ENCODE measurements around the gene RBPJ. TPM values are rescaled to one million over a fixed set of nuclear protein-coding genes. Genes with fewer than 3 reads are reported as not detected.

The RBPJ gene
- 27.0 and 28.6 TPM in 2 replicates for total RNA-seq

DNA sequence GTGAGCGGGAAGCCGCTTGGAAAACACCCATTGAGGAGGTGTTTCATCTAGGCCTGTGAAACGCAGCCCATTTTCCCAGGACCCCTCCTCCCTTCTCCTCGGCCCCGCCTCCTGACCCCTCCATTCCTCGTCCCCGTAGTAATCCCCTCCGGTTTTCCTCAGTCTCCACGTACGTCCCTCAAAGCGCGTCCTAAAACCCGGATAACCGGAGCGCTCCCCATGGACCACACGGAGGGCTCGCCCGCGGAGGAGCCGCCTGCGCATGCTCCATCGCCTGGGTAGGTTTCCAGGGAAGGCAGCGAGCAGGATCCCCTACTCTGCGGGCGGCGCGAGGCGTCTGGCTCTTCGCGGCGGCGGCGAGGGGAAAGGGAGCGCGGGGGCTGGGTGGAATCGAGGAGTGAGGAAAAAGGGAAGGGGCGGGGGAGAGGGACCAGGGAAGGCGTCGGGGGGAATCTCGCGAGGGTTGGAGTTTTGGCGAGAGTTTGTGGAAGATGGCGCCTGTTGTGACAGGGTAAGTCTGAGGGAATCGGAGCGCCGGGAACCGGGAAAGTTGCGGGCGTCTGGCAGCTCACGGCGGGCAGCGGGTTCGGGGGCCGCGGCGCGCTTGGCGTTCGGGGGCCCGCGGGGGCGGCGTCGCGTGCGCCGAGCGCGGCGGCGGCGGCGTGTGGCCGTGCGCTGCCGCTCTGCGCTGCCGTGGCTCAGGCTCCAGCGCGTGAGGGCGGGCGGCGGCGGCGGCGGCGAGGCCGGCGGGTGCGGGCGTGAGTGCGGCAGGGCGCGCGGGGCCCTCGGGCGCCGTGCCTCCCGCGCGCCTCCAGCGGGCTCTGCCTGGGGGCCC is at the start of gene RBPJ:
Gene RBPJ (plus strand): TSS at position 477 of the 835 bp plus-strand sequence. CDS start 15 bp downstream, at position 492.
- DNase-seq (ENCODE audit: extremely low read depth, low read depth, low spot score), result peak; percentile 78

- no peak for DNase-seq (ENCODE audit: extremely low read depth, low read depth, low spot score)
Observed at GRCh38 chr4:26271703-26272102, 49.1 kb upstream of the RBPJ start.

- DNase-seq (ENCODE audit: extremely low read depth, low read depth, low spot score), result no peak
Observed at GRCh38 chr4:26272654-26273615, 47.9 kb upstream of the RBPJ start.

GRCh38 chr4:26273616-26273980 is 47.2 kb upstream of the RBPJ start:
- DNase-seq (ENCODE audit: extremely low read depth, low read depth, low spot score), result no peak

DNA sequence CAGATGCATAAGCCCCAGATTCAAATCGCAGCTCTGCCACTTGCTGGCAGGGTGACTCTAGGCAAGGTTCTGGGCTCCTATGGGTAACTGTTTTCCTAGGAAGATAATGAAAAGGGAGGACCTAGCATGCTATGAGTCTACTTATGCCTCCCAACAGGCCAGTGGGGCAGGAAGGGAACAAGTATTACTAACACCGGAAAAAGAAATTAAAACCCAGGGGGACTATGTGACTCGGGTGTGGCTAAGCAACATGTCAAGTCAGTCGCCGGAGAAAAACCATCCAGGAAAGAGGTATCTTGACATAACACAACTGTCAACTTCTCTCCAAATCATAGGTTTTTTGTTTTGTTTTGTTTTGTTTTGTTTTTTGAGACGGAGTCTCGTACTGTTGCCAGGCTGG is 45.5 kb upstream of the RBPJ start:
- DNase-seq (ENCODE audit: extremely low read depth, low read depth, low spot score), result no peak

DNA sequence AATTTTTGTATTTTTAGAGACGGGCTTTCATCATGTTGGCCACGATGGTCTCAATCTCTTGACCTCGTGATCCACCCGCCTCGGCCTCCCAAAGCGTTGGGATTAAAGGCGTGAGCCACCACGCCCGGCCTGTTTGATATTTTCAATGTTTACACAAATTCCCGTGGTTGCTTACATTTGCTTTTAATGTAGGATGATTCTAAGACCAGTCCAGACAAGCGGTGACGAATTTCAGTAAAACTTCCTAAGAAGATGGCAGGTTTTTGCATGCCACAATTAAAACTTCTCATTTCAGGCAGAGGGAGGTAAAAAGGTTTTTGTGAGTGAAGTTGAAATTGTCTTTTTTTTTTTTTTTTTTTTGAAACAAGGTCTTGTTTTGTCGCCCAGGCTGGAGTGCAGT is 41.4 kb upstream of the RBPJ start:
- no peak for DNase-seq (ENCODE audit: extremely low read depth, low read depth, low spot score)

GRCh38 chr4:26281881-26282280 is 38.9 kb upstream of the RBPJ start:
- no peak for DNase-seq (ENCODE audit: extremely low read depth, low read depth, low spot score)

DNA sequence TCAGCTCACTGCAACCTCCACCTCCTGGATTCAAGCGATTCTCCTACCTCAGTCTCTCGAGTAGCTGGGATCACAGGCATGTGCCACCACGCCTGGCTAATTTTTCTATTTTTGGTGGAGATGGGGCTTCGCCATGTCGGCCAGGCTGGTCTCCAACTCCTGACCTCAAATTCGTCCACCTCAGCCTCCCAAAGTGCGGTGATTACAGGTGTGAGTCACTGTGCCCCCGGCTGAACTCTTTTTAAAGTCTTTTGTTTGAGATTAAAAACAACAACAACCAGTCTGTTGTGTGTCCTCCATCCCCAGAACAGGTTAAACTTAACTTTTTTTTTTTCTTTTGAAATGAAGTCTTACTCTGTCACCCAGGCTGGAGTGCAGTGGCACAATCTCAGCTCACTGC is 36.3 kb upstream of the RBPJ start:
- DNase-seq (ENCODE audit: extremely low read depth, low read depth, low spot score), result no peak

DNA sequence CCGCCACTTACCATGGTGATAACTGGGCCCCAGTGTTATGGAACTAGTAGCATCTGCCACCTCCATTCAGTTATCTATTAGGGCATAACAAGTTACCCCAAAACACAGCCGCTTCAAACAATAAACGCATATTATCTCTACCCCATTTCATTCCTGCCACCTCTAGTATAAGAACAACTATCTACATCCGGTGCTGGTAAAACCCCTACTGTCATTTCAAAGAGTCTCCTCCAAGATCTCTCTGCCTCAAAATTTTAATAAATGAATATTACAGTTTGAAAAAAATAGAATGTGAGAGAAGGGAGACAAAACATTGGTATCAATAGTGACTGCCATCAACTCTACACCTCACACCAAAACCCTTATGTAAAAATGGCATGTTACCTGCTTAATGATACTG is 35.5 kb upstream of the RBPJ start:
- DNase-seq (ENCODE audit: extremely low read depth, low read depth, low spot score), result no peak

DNA sequence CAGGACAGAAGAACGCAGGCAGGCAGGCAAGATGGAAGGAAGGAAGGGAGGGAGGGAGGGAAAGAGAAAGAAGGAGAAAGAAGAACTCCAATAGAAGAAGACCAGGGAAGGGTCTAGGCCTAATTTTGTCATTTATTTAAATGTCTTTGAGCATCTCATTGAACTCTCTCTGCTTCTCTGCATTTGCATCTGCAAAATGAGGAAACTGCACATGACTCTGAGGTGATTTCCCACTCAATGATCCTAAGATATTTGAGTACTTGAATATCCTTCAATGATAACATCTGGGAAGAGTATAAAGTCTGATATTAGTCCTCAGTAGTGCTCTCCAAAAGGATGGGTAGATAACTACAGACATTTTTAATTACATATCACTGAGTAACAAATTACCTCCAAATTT is 33.1 kb upstream of the RBPJ start:
- no peak for DNase-seq (ENCODE audit: extremely low read depth, low read depth, low spot score)

GRCh38 chr4:26288355-26288909 is 32.4 kb upstream of the RBPJ start:
- DNase-seq (ENCODE audit: extremely low read depth, low read depth, low spot score), result no peak

DNA sequence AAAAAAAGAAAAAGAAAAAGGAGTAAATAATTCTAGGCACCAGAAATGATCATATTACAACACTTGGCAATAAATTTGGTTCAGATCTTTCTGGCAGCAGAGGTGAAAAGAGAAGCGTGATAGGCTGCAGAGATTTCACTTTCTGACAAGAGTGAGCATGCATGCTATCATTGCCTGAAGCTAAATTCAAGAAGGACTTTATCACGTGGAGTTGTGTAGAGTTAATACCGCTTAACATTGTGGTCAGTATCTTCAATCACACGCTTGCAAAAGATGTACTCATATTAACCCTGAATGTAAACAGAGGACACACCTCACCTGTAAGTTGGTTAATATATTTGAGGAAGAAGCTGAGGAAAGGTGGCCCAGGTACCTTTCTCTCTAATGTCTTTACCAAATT is 31.4 kb upstream of the RBPJ start:
- no peak for DNase-seq (ENCODE audit: extremely low read depth, low read depth, low spot score)

GRCh38 chr4:26290321-26290720 is 30.5 kb upstream of the RBPJ start:
- DNase-seq (ENCODE audit: extremely low read depth, low read depth, low spot score), result no peak

- no peak for DNase-seq (ENCODE audit: extremely low read depth, low read depth, low spot score)
Observed at GRCh38 chr4:26294904-26295303, 25.9 kb upstream of the RBPJ start.

DNA sequence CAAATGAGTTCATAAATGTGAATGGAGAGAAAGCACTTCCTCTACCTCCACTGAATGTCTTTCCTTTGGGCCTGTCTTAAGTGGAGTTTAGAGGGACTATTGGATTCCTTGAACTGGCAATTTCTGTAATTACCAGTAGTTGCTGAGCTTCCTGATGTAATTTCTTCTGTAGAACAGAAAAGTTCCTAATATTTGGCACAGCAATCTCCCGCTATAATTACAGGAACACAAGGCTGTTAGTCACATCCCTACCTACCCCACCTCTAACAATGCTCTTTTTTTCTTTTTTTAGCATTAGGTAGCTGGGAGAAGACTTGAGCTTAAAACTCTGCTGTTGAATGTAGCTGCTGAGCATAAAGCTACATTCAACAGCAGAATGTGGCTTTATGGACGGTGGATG is 24.8 kb upstream of the RBPJ start:
- no peak for DNase-seq (ENCODE audit: extremely low read depth, low read depth, low spot score)

GRCh38 chr4:26296514-26296913 is 24.3 kb upstream of the RBPJ start:
- no peak for DNase-seq (ENCODE audit: extremely low read depth, low read depth, low spot score)

GRCh38 chr4:26297219-26297618 is 23.6 kb upstream of the RBPJ start:
- DNase-seq (ENCODE audit: extremely low read depth, low read depth, low spot score), result no peak

DNA sequence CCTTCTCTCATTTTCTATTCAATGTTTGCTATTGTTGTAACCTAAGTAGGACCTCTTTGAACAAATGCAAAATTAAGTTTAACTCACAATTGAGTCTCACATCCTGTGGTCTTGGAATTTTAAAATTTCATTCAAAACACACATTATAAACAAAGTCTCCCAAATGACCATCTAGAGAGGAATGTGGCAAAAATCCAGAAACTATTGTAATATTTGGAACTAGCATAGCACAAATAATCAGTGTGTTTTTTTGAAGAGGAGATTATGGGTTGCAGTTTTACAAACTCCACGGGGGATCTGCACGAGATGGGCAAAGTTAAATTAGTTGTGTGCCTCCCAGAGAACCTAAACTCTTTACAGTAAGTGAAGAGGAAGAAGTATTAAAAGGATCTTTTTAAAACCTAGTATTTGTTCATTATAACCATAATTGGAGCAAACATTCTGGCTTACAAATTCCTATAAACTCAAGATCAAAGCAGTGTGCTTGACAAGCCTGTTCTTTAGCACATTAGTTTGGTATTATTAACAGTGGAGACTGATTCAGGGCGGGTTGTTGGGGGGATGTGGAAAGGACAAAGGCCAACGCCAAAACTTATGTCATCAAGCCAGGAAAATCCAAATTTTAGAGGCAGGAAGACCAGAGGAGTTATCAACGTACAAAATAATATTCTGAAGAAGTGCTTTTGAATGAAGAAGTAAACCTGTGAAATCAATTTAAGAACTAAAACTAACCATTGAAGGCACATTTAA is 22.4 kb upstream of the RBPJ start:
- DNase-seq (ENCODE audit: extremely low read depth, low read depth, low spot score), result no peak

- DNase-seq (ENCODE audit: extremely low read depth, low read depth, low spot score), result no peak
Observed at GRCh38 chr4:26299254-26299882, 21.4 kb upstream of the RBPJ start.

Data from glomerular endothelial cell (primary cell).